Adipocyte (in vitro differentiated cells): ENCODE measurements around the gene TAF8.

Experiments used
- DNase-seq: peaks from one replicate; pipeline ENCODE4 v3.0.0-alpha.2; 2015; ENCODE audit warnings: low read depth
- H3K27me3 ChIP-seq: replicated peaks from 2 replicates; pipeline ENCODE4 v1.7.0; 2013; ENCODE audit warnings: mild to moderate bottlenecking, low read length, moderate library complexity; ENCODE audit not compliant: control insufficient read depth, insufficient read depth
- H3K36me3 ChIP-seq: 2 replicates; pipeline ENCODE4 v1.7.0; 2013; ENCODE audit warnings: low read length, mild to moderate bottlenecking, moderate library complexity; ENCODE audit not compliant: control insufficient read depth, insufficient read depth, severe bottlenecking
- H3K4me1 ChIP-seq: 2 replicates; pipeline ENCODE4 v1.7.0; 2013; ENCODE audit warnings: mild to moderate bottlenecking, low read length, moderate library complexity; ENCODE audit not compliant: control insufficient read depth, insufficient read depth
- H3K4me3 ChIP-seq: 2 replicates; pipeline ENCODE4 v1.7.0; 2013; ENCODE audit warnings: mild to moderate bottlenecking, low read length, moderate library complexity
- H3K9ac ChIP-seq: 2 replicates; pipeline ENCODE4 v1.7.0; 2013; ENCODE audit warnings: mild to moderate bottlenecking, low read length, moderate library complexity
- H3K9me3 ChIP-seq: 2 replicates; pipeline ENCODE4 v1.7.0; 2013; ENCODE audit warnings: mild to moderate bottlenecking, low read length, moderate library complexity; ENCODE audit not compliant: control insufficient read depth

The TAF8 gene

GRCh38 chr6:42120895-42121865 lies 70.9 kb downstream of the TAF8 start:
- Histone ChIP-seq H3K36me3 (peaks cover 6% of the 10 kb centered on the region), H3K4me3 (no peak overlapping the region), H3K4me1 (peaks cover 45% of the 10 kb centered on the region), H3K9me3 (no peaks in the 10 kb centered on the region), H3K9ac (no peak overlapping the region), H3K27me3 (no peaks in the 10 kb centered on the region)
- DNase-seq = peak; percentile 54

GRCh38 chr6:42123379-42124103 lies 73.2 kb downstream of the TAF8 start:
- Histone ChIP-seq H3K9me3 (no peaks in the 10 kb centered on the region), H3K9ac (peak overlapping the region; percentile 40), H3K36me3 (peaks cover 11% of the 10 kb centered on the region), H3K27me3 (no peaks in the 10 kb centered on the region), H3K4me1 (peaks cover 37% of the 10 kb centered on the region), H3K4me3 (no peak overlapping the region)
- no peak for DNase-seq

- H3K27me3 ChIP-seq = no peaks in the 10 kb centered on the region
- peaks cover 11% of the 10 kb centered on the region for H3K36me3 ChIP-seq
- H3K4me1 ChIP-seq = peaks cover 35% of the 10 kb centered on the region
- no peak for DNase-seq
- peak overlapping the region; percentile 40 for H3K9ac ChIP-seq
- H3K9me3 ChIP-seq = no peaks in the 10 kb centered on the region
- no peak overlapping the region for H3K4me3 ChIP-seq
Observed at GRCh38 chr6:42124223-42124836, 74.0 kb downstream of the TAF8 start.

GRCh38 chr6:42125231-42125630 lies 74.9 kb downstream of the TAF8 start:
- no peak overlapping the region for H3K4me3 ChIP-seq
- peaks cover 39% of the 10 kb centered on the region for H3K4me1 ChIP-seq
- H3K27me3 ChIP-seq = no peaks in the 10 kb centered on the region
- H3K9ac ChIP-seq = no peak overlapping the region
- H3K9me3 ChIP-seq = no peaks in the 10 kb centered on the region
- H3K36me3 ChIP-seq = peaks cover 11% of the 10 kb centered on the region
- DNase-seq = no peak

- no peak overlapping the region for H3K9ac ChIP-seq
- H3K4me3 ChIP-seq = no peak overlapping the region
- no peaks in the 10 kb centered on the region for H3K27me3 ChIP-seq
- peaks cover 11% of the 10 kb centered on the region for H3K36me3 ChIP-seq
- no peak for DNase-seq
- no peaks in the 10 kb centered on the region for H3K9me3 ChIP-seq
- peaks cover 39% of the 10 kb centered on the region for H3K4me1 ChIP-seq
Observed at GRCh38 chr6:42125663-42126062, 75.3 kb downstream of the TAF8 start.

- H3K4me1 ChIP-seq = peaks cover 16% of the 10 kb centered on the region
- no peak overlapping the region for H3K9ac ChIP-seq
- H3K9me3 ChIP-seq = no peaks in the 10 kb centered on the region
- H3K36me3 ChIP-seq = peaks cover 11% of the 10 kb centered on the region
- H3K27me3 ChIP-seq = no peaks in the 10 kb centered on the region
- H3K4me3 ChIP-seq = no peak overlapping the region
- no peak for DNase-seq
Observed at GRCh38 chr6:42128460-42129359, 78.4 kb downstream of the TAF8 start.

DNA sequence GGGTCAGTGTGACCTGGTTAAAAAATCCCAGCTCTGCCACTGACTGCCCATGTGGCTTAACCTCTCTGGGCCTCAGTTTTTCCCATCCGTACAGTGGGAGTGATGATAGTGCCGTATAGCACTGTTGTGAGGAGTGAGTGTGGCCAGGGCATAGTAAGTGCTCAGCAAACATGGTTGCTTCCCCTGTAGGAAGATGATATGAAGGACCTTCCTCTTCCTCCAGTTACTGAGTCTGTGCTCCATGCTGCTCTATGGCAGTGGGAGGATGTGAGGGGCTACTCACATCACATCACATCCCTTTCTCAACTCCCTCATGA lies 79.0 kb downstream of the TAF8 start:
- H3K4me3 ChIP-seq = no peak overlapping the region
- H3K9me3 ChIP-seq = no peaks in the 10 kb centered on the region
- H3K36me3 ChIP-seq = peaks cover 11% of the 10 kb centered on the region
- H3K9ac ChIP-seq = no peak overlapping the region
- no peak for DNase-seq
- H3K4me1 ChIP-seq = peaks cover 10% of the 10 kb centered on the region
- H3K27me3 ChIP-seq = no peaks in the 10 kb centered on the region

GRCh38 chr6:42131531-42131930 lies 81.2 kb downstream of the TAF8 start:
- Histone ChIP-seq H3K27me3 (no peaks in the 10 kb centered on the region), H3K9ac (no peak overlapping the region), H3K4me1 (peaks cover 8% of the 10 kb centered on the region), H3K36me3 (peaks cover 5% of the 10 kb centered on the region), H3K9me3 (no peaks in the 10 kb centered on the region), H3K4me3 (no peak overlapping the region)
- peak; percentile 51 for DNase-seq

GRCh38 chr6:42133926-42134325 lies 83.6 kb downstream of the TAF8 start:
- no peak for DNase-seq
- Histone ChIP-seq H3K27me3 (no peaks in the 10 kb centered on the region), H3K9me3 (no peaks in the 10 kb centered on the region), H3K4me1 (peaks cover 17% of the 10 kb centered on the region), H3K4me3 (no peak overlapping the region), H3K36me3 (no peaks in the 10 kb centered on the region), H3K9ac (no peak overlapping the region)

DNA sequence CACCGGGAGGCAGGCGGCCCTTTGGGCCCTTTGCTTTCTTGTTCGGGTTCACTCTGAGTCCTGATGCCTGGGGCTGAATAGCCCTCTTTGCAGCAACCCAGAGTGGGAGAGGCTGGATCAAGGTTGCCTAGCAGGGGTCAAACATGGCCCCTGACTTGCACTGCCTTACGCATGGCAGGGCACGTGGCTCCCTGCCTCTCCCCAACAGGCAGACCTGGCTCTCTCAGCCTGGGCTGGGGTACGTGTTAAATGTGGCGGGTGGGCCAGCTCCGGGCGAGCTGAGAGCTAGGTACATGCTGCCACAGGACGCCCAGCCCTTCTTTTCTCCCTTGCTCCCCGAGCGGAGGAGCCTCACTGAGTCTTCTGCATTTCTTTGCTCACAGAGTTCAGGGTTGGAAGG lies 84.8 kb downstream of the TAF8 start:
- Histone ChIP-seq H3K4me3 (no peak overlapping the region), H3K9me3 (no peaks in the 10 kb centered on the region), H3K36me3 (no peaks in the 10 kb centered on the region), H3K4me1 (peaks cover 16% of the 10 kb centered on the region), H3K9ac (no peak overlapping the region), H3K27me3 (no peaks in the 10 kb centered on the region)
- DNase-seq = no peak
